IMR-90 (cell line): ENCODE data around the gene OR1L8. TPM values are rescaled to one million over a fixed set of nuclear protein-coding genes. Genes with fewer than 3 reads are reported as not detected.

Experiments
- ATAC-seq: fragments of 200-7000 bp; cut with Tn5 transposase; 2 replicates; pipeline ENCODE4 v1.9.1; 2020; ENCODE audit warnings: low read depth, mild to moderate bottlenecking, moderate library complexity
- BruUV-seq: library from RNA; stranded (reverse); fragments of 400-500 nt; replicated peaks from 2 replicates; lab custom pipeline; 2021; lab: Mats Ljungman, UMichigan
- CTCF ChIA-PET: fragments of 300-600 bp; formaldehyde crosslinking; extraction: SDS; loops from one replicate; lab custom pipeline; 2021; ENCODE audit warnings: antibody characterized with exemption; lab: Yijun Ruan, JAX
- POLR2A ChIA-PET: fragments of 300-600 bp; sonication (Branson Sonifier 250); formaldehyde crosslinking; loops from one replicate; lab custom pipeline; 2022; ENCODE audit warnings: antibody characterized with exemption; ENCODE audit not compliant: unreplicated experiment; lab: Charles Lee
- DNase-seq: peaks from one replicate; pipeline ENCODE4 v3.0.0; 2013
- H2AFZ ChIP-seq: replicated peaks from 2 replicates; pipeline ENCODE3; 2013; ENCODE audit warnings: low read length, mild to moderate bottlenecking; ENCODE audit not compliant: poor library complexity
- H2AK5ac ChIP-seq: 2 replicates; pipeline ENCODE4 v1.6.1; 2013; ENCODE audit warnings: low read depth, low read length, inconsistent platforms
- H2AK9ac ChIP-seq: replicated peaks from 2 replicates; pipeline ENCODE3; 2013; ENCODE audit warnings: mild to moderate bottlenecking, low read depth, low read length, moderate library complexity; ENCODE audit not compliant: poor library complexity
- H2BK120ac ChIP-seq: 2 replicates; pipeline ENCODE4 v1.6.1; 2013; ENCODE audit warnings: low read depth, low read length, inconsistent platforms
- H2BK15ac ChIP-seq: 3 replicates; pipeline ENCODE4 v1.6.1; 2013; ENCODE audit warnings: low read depth, low read length, inconsistent platforms
- H2BK20ac ChIP-seq: 2 replicates; pipeline ENCODE4 v1.6.1; 2013; ENCODE audit warnings: low read depth, mild to moderate bottlenecking, inconsistent platforms, low read length, moderate library complexity
- H2BK5ac ChIP-seq: 2 replicates; pipeline ENCODE4 v1.6.1; 2013; ENCODE audit warnings: mild to moderate bottlenecking, low read depth, low read length, inconsistent platforms; ENCODE audit not compliant: poor library complexity, severe bottlenecking
- H3K14ac ChIP-seq: replicated peaks from 2 replicates; pipeline ENCODE4 v1.6.1; 2013; ENCODE audit warnings: low read depth, low read length, inconsistent platforms
- H3K18ac ChIP-seq: 2 replicates; pipeline ENCODE4 v1.6.1; 2013; ENCODE audit warnings: low read depth, low read length, control low read depth
- H3K23ac ChIP-seq: 2 replicates; pipeline ENCODE4 v1.6.1; 2013; ENCODE audit warnings: low read depth, low read length, inconsistent platforms
- H3K27ac ChIP-seq: 2 replicates; pipeline ENCODE4 v1.5.1; 2013; ENCODE audit warnings: mild to moderate bottlenecking, control low read depth, low read length; ENCODE audit not compliant: insufficient read depth
- H3K27me3 ChIP-seq: 2 replicates; pipeline ENCODE4 v1.6.1; 2013; ENCODE audit warnings: low read length; ENCODE audit not compliant: control insufficient read depth, insufficient read depth
- H3K36me3 ChIP-seq: 2 replicates; pipeline ENCODE4 v1.6.1; 2013; ENCODE audit warnings: low read length, mixed read lengths; ENCODE audit not compliant: control insufficient read depth, insufficient read depth
- H3K4ac ChIP-seq: 2 replicates; pipeline ENCODE4 v1.6.1; 2013; ENCODE audit warnings: low read depth, low read length, inconsistent platforms
- H3K4me1 ChIP-seq: 2 replicates; pipeline ENCODE4 v1.6.1; 2013; ENCODE audit warnings: low read length, mixed read lengths; ENCODE audit not compliant: control insufficient read depth, insufficient read depth
- H3K4me2 ChIP-seq: 2 replicates; pipeline ENCODE4 v1.6.1; 2013; ENCODE audit warnings: low read depth, mild to moderate bottlenecking, control low read depth, low read length, moderate library complexity
- H3K4me3 ChIP-seq: 2 replicates; pipeline ENCODE4 v1.5.1; 2013; ENCODE audit warnings: low read depth, mild to moderate bottlenecking, control low read depth, low read length, moderate library complexity; ENCODE audit not compliant: insufficient read depth
- H3K56ac ChIP-seq: 2 replicates; pipeline ENCODE4 v1.6.1; 2013; ENCODE audit warnings: low read length, inconsistent platforms; ENCODE audit not compliant: insufficient read depth; ENCODE audit errors: extremely low read depth
- H3K79me1 ChIP-seq, 2 experiments: 2 replicates each; pipeline ENCODE4 v1.6.1; 2013; ENCODE audit warnings: low read length in 2 of 2, inconsistent platforms in 1 of 2, low read depth in 1 of 2
- H3K9ac ChIP-seq: 2 replicates; pipeline ENCODE4 v1.6.1; 2013; ENCODE audit warnings: low read depth, low read length, control low read depth
- H3K9me1 ChIP-seq: 2 replicates; pipeline ENCODE4 v1.6.1; 2013; ENCODE audit warnings: low read length, inconsistent platforms; ENCODE audit not compliant: insufficient read depth
- H3K9me3 ChIP-seq: 2 replicates; pipeline ENCODE4 v1.6.1; 2013; ENCODE audit warnings: low read length; ENCODE audit not compliant: control insufficient read depth, insufficient read depth
- H4K20me1 ChIP-seq: 2 replicates; pipeline ENCODE4 v1.6.1; 2013; ENCODE audit warnings: low read length, inconsistent platforms; ENCODE audit not compliant: insufficient read depth
- H4K5ac ChIP-seq: 2 replicates; pipeline ENCODE4 v1.6.1; 2013; ENCODE audit warnings: mild to moderate bottlenecking, low read depth, low read length, control low read depth
- H4K8ac ChIP-seq, 2 experiments: 2 replicates each; pipeline ENCODE4 v1.6.1; 2013; ENCODE audit warnings: low read depth in 2 of 2, low read length in 2 of 2, control low read depth in 1 of 2, inconsistent platforms in 1 of 2
- H4K91ac ChIP-seq: 2 replicates; pipeline ENCODE4 v1.6.1; 2013; ENCODE audit warnings: low read depth, low read length, inconsistent platforms; ENCODE audit not compliant: insufficient read depth
- CHD1 ChIP-seq: IDR thresholded peaks from 2 replicates; pipeline ENCODE4 v1.6.1; 2012; ENCODE audit warnings: low read depth, low read length, improper control_type of control experiment
- FOS ChIP-seq: fragments of 150-350 bp; IDR thresholded peaks from 2 replicates; pipeline ENCODE4 v1.6.1; 2016; ENCODE audit warnings: low read depth, low read length
- MAFK ChIP-seq: IDR thresholded peaks from 2 replicates; pipeline ENCODE4 v1.6.1; 2012; ENCODE audit warnings: low read depth, low read length, improper control_type of control experiment
- MAZ ChIP-seq: IDR thresholded peaks from 2 replicates; pipeline ENCODE4 v1.6.1; 2012; ENCODE audit warnings: low read depth, mild to moderate bottlenecking, low read length, improper control_type of control experiment, moderate library complexity, borderline replicate concordance
- MXI1 ChIP-seq: IDR thresholded peaks from 2 replicates; pipeline ENCODE4 v1.6.1; 2012; ENCODE audit warnings: low read depth, mild to moderate bottlenecking, low read length, moderate library complexity, borderline replicate concordance
- NFE2L2 ChIP-seq: fragments of 150-350 bp; IDR thresholded peaks from 2 replicates; pipeline ENCODE4 v1.6.1; 2016; ENCODE audit warnings: low read depth, mild to moderate bottlenecking, low read length
- RAD21 ChIP-seq: IDR thresholded peaks from 2 replicates; pipeline ENCODE4 v1.6.1; 2012; ENCODE audit warnings: low read length, improper control_type of control experiment
- RCOR1 ChIP-seq: IDR thresholded peaks from 2 replicates; pipeline ENCODE4 v1.6.1; 2012; ENCODE audit warnings: mild to moderate bottlenecking, low read length, improper control_type of control experiment; ENCODE audit not compliant: insufficient replicate concordance
- USF2 ChIP-seq: fragments of 150-350 bp; IDR thresholded peaks from 2 replicates; pipeline ENCODE4 v1.6.1; 2017; ENCODE audit warnings: mild to moderate bottlenecking, antibody characterized with exemption, low read length, low read depth
- WGBS, 2 experiments: methylation state at CpG; one replicate each; pipeline versions ENCODE4 v1.1.5 to v1.1.7; 2013; ENCODE audit warnings: missing lambda C conversion rate in 2 of 2; ENCODE audit not compliant: insufficient read length in 1 of 2; ENCODE audit errors: extremely low coverage in 2 of 2; 5-methylcytosine and 5-hydroxymethylcytosine counted together
- dilution Hi-C: fragments of 300-500 bp; cut with HindIII; formaldehyde crosslinking; loops from one replicate; pipeline ENCODE4 v1.14.3; 2018; ENCODE audit warnings: low sequenced_read_pairs; ENCODE audit not compliant: unreplicated experiment
- in situ Hi-C: fragments of 300-500 bp; cut with MboI; formaldehyde crosslinking; loops from 3 replicates; pipeline ENCODE4 v1.14.3; 2019; ENCODE audit warnings: low sequenced_read_pairs, inconsistent platforms, mixed read lengths
- intact Hi-C: fragments of 100-400 bp; cut with micrococcal nuclease; formaldehyde crosslinking; loops from 2 replicates; pipeline ENCODE4 v1.10.0; 2022
- polyA plus RNA-seq, 3 experiments: library from polyadenylated mRNA; depleted of rRNA; stranded (reverse); fragments of >200 nt; gene quantifications; 2 replicates each; pipeline ENCODE4 v1.2.3, GENCODE V29; 2012; ENCODE audit warnings: low replicate concordance in 1 of 3
- total RNA-seq: library from RNA; depleted of rRNA; stranded (reverse); fragments of >200 nt; gene quantifications from 2 replicates; pipeline ENCODE4 v1.2.3, GENCODE V29; 2012
- TF ChIP-seq, protein P1 (sequence below): fragments of 150-350 bp; IDR thresholded peaks from 2 replicates; pipeline ENCODE4 v1.6.1; 2016; ENCODE audit warnings: low read depth, mild to moderate bottlenecking, low read length, moderate library complexity, borderline replicate concordance

Gene OR1L8
- total and polyA plus RNA-seq, 2 of the 4 experiments (the other 2 are of a cell fraction) = not detected

DNA sequence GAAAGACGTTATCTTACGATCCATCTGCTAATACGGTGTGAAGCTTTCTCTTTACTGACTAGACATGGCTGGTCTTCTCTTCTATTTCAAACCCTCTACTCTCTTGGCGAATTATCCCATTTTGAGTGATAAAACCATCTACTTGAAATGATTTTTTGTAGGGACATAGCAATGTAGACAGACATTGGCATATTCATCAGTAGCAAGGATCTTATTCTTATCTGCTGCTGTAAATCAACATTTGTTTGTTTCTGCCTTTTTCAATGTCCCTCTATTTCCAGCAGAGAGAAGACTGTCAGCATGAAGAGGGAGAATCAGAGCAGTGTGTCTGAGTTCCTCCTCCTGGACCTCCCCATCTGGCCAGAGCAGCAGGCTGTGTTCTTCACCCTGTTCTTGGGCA lies 64.3 kb downstream of the OR1L8 start, which contains the start of gene OR1J4:
TSS of gene OR1J4 (plus strand) at position 301 of the 400 bp plus-strand sequence. CDS start at position 301, 0 bp downstream.
- WGBS, 2 experiments = no CpG with 5 or more reads among the region's 4 CpGs
- Histone ChIP-seq H2BK120ac (no peak within 1 kb of the TSS), H3K14ac (no peak within 1 kb of the TSS), H3K27ac (no peak within 1 kb of the TSS), H3K9ac (no peak within 1 kb of the TSS), H2BK20ac (no peak within 1 kb of the TSS), H3K79me1 (no peaks in the 10 kb centered on the region), H3K4me3 (no peak within 1 kb of the TSS), H2BK5ac (no peak within 1 kb of the TSS), H2AK9ac (no peak within 1 kb of the TSS), H2AFZ (no peak within 1 kb of the TSS), H4K20me1 (no peaks in the 10 kb centered on the region), H3K9me3 (no peaks in the 10 kb centered on the region), H3K4ac (no peak within 1 kb of the TSS), H3K9me1 (no peaks in the 10 kb centered on the region), H3K56ac (no peak within 1 kb of the TSS), H3K18ac (no peak within 1 kb of the TSS), H2BK15ac (no peak within 1 kb of the TSS), H4K91ac (no peak within 1 kb of the TSS), H3K27me3 (peaks cover 20% of the 10 kb centered on the region), H3K4me2 (no peak within 1 kb of the TSS), H3K36me3 (no peaks in the 10 kb centered on the region), H3K4me1 (no peaks in the 10 kb centered on the region), H4K5ac (no peak within 1 kb of the TSS), H3K23ac (no peak within 1 kb of the TSS), H4K8ac (no peak within 1 kb of the TSS), H2AK5ac (no peak within 1 kb of the TSS)
- POLR2A ChIA-PET = no interaction called here
- DNase-seq = no peak
- intact Hi-C loops (no loop called here), dilution Hi-C loops (no loop called here), in situ Hi-C loops (no loop called here)
- CTCF ChIA-PET = no interaction called here
- ATAC-seq = no peak
- TF ChIP-seq USF2 (no peak), NFE2L2 (no peak), MAFK (no peak), RAD21 (no peak), RCOR1 (no peak), FOS (no peak), MXI1 (no peak), CHD1 (no peak), MAZ (no peak)
- TF ChIP-seq, protein P1, sequence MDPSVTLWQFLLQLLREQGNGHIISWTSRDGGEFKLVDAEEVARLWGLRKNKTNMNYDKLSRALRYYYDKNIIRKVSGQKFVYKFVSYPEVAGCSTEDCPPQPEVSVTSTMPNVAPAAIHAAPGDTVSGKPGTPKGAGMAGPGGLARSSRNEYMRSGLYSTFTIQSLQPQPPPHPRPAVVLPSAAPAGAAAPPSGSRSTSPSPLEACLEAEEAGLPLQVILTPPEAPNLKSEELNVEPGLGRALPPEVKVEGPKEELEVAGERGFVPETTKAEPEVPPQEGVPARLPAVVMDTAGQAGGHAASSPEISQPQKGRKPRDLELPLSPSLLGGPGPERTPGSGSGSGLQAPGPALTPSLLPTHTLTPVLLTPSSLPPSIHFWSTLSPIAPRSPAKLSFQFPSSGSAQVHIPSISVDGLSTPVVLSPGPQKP = no peak
- BruUV-seq = no TSS peak
